Activated CD8-positive, alpha-beta T cell treated with anti-CD3 and anti-CD28 coated beads for 36 hours (primary cell): ENCODE results near the gene RABGAP1L. TPM values are rescaled to one million over a fixed set of nuclear protein-coding genes. Genes with fewer than 3 reads are reported as not detected.

ENCODE experiments used
- ATAC-seq: fragments of 200-7000 bp; cut with Tn5 transposase; one replicate; pipeline ENCODE4 v1.10.0; 2021; ENCODE audit warnings: mild to moderate bottlenecking, moderate library complexity
- CTCF ChIA-PET: fragments of 350-600 bp; sonication (Branson Sonifier 250); formaldehyde crosslinking; loops from one replicate; lab custom pipeline; 2021; ENCODE audit warnings: antibody characterized with exemption; lab: Charles Lee
- POLR2A ChIA-PET: fragments of 350-600 bp; sonication (Branson Sonifier 250); formaldehyde crosslinking; loops from one replicate; lab custom pipeline; 2021; ENCODE audit warnings: antibody characterized with exemption; lab: Charles Lee
- DNase-seq: peaks from one replicate; pipeline ENCODE4 v3.0.0-alpha.2; 2020
- H3K27ac Mint-ChIP-seq: one replicate; pipeline ENCODE4 v1.8.0; 2021; ENCODE audit warnings: mild to moderate bottlenecking, mixed read lengths
- H3K27me3 Mint-ChIP-seq: one replicate; pipeline ENCODE4 v1.8.0; 2021; ENCODE audit warnings: mixed read lengths
- H3K36me3 Mint-ChIP-seq: one replicate; pipeline ENCODE4 v1.8.0; 2021; ENCODE audit warnings: low read depth, mixed read lengths
- H3K4me1 Mint-ChIP-seq: one replicate; pipeline ENCODE4 v1.8.0; 2021; ENCODE audit warnings: low read depth, mixed read lengths
- H3K4me3 Mint-ChIP-seq: one replicate; pipeline ENCODE4 v1.8.0; 2021; ENCODE audit warnings: mild to moderate bottlenecking, moderate library complexity, mixed read lengths
- H3K9me3 Mint-ChIP-seq: one replicate; pipeline ENCODE4 v1.8.0; 2021; ENCODE audit warnings: mixed read lengths
- intact Hi-C: fragments of 100-400 bp; cut with micrococcal nuclease; formaldehyde crosslinking; loops from one replicate; pipeline ENCODE4 v1.10.0; 2022
- total RNA-seq, 2 experiments: library from RNA; stranded (reverse); gene quantifications; one replicate each; pipeline ENCODE4 v1.2.3, GENCODE V29; 2021
- TF ChIP-seq, protein P1 (sequence below): fragments of 200-600 bp; IDR thresholded peaks from one replicate; pipeline ENCODE4 v1.8.0; 2022; ENCODE audit warnings: antibody characterized with exemption, mild to moderate bottlenecking

Gene RABGAP1L
- total RNA-seq, 2 experiments from 2014 or later = 26.9 to 29.4 TPM

DNA sequence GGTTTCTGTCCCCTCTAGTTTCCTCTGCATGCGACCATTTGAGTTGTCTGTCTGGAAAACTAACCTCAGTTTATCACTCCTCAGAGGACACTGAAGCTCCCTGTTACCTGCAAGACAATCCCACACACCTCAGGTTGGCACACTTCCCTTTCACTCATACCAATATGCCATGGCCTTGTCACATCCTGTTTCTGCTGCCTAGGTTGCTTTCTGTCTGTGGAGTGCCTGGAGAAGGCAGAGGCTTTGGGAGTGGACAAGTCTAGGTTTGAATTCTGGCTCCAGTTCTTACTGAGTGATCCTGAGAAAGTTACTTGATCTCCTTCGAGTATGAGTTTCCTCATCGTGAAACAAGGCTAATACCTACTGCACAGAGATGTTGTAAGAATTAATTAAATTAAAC is 668.9 kb downstream of the RABGAP1L start:
- intact Hi-C loops = no loop called here
- ATAC-seq (no peak), DNase-seq (no peak)
- Mint-ChIP-seq H3K9me3 (no peaks in the 10 kb centered on the region), H3K36me3 (no peaks in the 10 kb centered on the region), H3K4me1 (peaks cover 8% of the 10 kb centered on the region), H3K27me3 (no peaks in the 10 kb centered on the region), H3K4me3 (no peak overlapping the region), H3K27ac (no peak overlapping the region)
- CTCF ChIA-PET = no interaction called here
- POLR2A ChIA-PET = no interaction called here
- TF ChIP-seq, protein P1, sequence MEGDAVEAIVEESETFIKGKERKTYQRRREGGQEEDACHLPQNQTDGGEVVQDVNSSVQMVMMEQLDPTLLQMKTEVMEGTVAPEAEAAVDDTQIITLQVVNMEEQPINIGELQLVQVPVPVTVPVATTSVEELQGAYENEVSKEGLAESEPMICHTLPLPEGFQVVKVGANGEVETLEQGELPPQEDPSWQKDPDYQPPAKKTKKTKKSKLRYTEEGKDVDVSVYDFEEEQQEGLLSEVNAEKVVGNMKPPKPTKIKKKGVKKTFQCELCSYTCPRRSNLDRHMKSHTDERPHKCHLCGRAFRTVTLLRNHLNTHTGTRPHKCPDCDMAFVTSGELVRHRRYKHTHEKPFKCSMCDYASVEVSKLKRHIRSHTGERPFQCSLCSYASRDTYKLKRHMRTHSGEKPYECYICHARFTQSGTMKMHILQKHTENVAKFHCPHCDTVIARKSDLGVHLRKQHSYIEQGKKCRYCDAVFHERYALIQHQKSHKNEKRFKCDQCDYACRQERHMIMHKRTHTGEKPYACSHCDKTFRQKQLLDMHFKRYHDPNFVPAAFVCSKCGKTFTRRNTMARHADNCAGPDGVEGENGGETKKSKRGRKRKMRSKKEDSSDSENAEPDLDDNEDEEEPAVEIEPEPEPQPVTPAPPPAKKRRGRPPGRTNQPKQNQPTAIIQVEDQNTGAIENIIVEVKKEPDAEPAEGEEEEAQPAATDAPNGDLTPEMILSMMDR = no peak

DNA sequence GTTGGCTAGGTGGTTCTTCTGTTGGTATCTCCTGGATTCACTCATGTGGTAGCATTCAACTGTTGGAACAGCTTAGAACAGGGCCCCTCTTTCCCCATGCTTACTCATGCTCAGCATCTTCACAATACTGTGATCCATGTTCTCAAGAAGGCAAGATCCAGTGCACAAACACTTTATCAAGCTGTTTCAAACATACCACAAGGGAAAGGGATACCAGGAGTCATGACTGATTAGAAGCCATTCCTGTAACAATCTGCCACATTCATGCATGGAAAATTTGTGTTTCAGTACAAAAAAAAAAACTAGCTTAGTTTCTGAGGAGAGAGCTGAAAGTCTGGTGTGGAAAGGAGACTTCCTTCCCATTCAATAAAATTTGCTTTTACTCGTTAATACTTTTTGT is 670.7 kb downstream of the RABGAP1L start:
- DNase-seq (no peak), ATAC-seq (no peak)
- H3K27ac Mint-ChIP-seq = no peak overlapping the region
- H3K4me3 Mint-ChIP-seq = no peak overlapping the region
- CTCF ChIA-PET = interaction anchor here (0.5 to 0.7 kb wide), 2 partner anchors 9 to 956 kb away, joined by 3 read pairs; no protein-coding TSS in a partner anchor
- intact Hi-C loops = no loop called here
- no peaks in the 10 kb centered on the region for H3K9me3 Mint-ChIP-seq
- H3K36me3 Mint-ChIP-seq = no peaks in the 10 kb centered on the region
- TF ChIP-seq, protein P1 = no peak
- H3K27me3 Mint-ChIP-seq = no peaks in the 10 kb centered on the region
- H3K4me1 Mint-ChIP-seq = peaks cover 8% of the 10 kb centered on the region
- POLR2A ChIA-PET = no interaction called here

DNA sequence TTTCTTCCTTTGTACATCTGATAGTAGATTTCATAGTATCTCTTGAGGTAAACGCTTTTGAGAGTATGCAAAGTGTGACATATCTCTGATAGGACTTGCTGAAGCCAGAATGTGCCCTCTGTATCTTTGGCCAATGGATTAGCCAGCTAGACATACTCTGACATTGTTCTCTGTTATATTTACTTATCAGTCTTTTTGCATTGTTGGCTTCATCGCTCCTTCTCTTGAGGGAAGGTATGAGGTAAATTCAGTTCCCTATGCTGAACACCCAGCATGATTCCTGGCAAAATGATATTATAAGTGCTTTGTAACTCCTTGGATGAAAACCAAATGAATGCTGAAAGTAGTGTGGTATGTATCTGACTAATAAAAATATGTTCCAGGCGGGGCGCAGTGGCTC is 677.2 kb downstream of the RABGAP1L start:
- POLR2A ChIA-PET = interaction anchor here (0.8 kb wide), 1 partner anchor 14 kb away, joined by 3 read pairs; no protein-coding TSS in a partner anchor
- Mint-ChIP-seq H3K4me1 (peaks cover 4% of the 10 kb centered on the region), H3K27ac (no peak overlapping the region), H3K9me3 (no peaks in the 10 kb centered on the region), H3K36me3 (no peaks in the 10 kb centered on the region), H3K4me3 (no peak overlapping the region), H3K27me3 (no peaks in the 10 kb centered on the region)
- no peak for DNase-seq
- TF ChIP-seq, protein P1 = no peak
- intact Hi-C loops = no loop called here
- no peak for ATAC-seq
- CTCF ChIA-PET = no interaction called here

DNA sequence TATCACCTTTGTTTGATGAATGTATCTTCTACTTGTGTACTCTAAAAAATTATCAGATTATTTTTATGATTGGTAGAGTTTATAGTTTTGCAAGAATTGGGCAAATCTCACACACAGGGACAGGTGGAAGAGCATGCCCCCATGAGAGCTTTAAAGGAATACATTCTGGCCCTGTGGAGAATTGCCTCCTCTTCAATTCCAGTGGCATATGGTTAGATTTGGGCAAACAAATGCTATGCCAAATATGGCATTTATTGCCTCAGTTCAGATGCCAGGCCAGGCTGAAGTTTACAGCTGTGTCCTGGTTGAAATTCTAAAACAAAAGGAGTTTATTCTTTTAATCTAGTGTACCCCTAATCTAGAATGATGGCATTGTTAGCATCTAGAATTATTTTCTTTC is 678.1 kb downstream of the RABGAP1L start:
- H3K4me3 Mint-ChIP-seq = no peak overlapping the region
- intact Hi-C loops = no loop called here
- POLR2A ChIA-PET = no interaction called here
- ATAC-seq (no peak), DNase-seq (no peak)
- H3K27me3 Mint-ChIP-seq = no peaks in the 10 kb centered on the region
- H3K9me3 Mint-ChIP-seq = no peaks in the 10 kb centered on the region
- TF ChIP-seq, protein P1 = no peak
- H3K36me3 Mint-ChIP-seq = no peaks in the 10 kb centered on the region
- peaks cover 8% of the 10 kb centered on the region for H3K4me1 Mint-ChIP-seq
- H3K27ac Mint-ChIP-seq = no peak overlapping the region
- CTCF ChIA-PET = no interaction called here

DNA sequence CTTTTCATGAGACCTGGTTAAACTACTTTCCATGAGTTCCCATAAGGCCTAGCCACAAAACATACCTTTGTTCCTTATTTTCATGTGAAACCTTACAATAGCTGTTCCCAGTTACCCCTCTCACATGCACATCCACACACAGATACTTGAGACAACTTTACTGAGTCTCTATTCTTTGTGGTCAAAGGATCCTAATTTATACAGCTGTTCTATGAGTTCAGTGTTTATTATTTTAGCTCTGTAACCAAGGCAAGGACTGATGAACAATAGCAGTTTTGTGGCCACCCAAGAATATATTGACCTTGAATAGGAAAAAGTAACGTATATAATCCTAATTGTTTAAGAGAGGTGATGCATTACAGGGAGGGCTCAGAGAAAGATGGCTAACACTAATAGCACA is 679.9 kb downstream of the RABGAP1L start:
- no peaks in the 10 kb centered on the region for H3K27me3 Mint-ChIP-seq
- no peak for DNase-seq
- no peak overlapping the region for H3K27ac Mint-ChIP-seq
- intact Hi-C loops = no loop called here
- ChIA-PET POLR2A (interaction anchor here (0.6 kb wide), 1 partner anchor 158 kb away, joined by 3 read pairs; no protein-coding TSS in a partner anchor), CTCF (interaction anchor here (0.6 to 1.9 kb wide), 5 partner anchors 8 to 286 kb away, joined by 3 to 7 read pairs (median 4); no protein-coding TSS in a partner anchor)
- H3K36me3 Mint-ChIP-seq = no peaks in the 10 kb centered on the region
- peaks cover 9% of the 10 kb centered on the region for H3K4me1 Mint-ChIP-seq
- H3K9me3 Mint-ChIP-seq = no peaks in the 10 kb centered on the region
- no peak for ATAC-seq
- H3K4me3 Mint-ChIP-seq = no peak overlapping the region
- TF ChIP-seq, protein P1 = no peak
